ELF-1 (cell line): ENCODE results near the gene TINAGL1.

ENCODE experiments used
- DNase-seq: peaks from one replicate; pipeline ENCODE4 v3.0.0-alpha.2; 2016; ENCODE audit warnings: low read depth, low spot score

The TINAGL1 gene

GRCh38 chr1:31626223-31627207 lies 50.2 kb downstream of the TINAGL1 start:
- peak; percentile 76 for DNase-seq

- no peak for DNase-seq
Observed at GRCh38 chr1:31627301-31627929, 51.1 kb downstream of the TINAGL1 start.

GRCh38 chr1:31627930-31628559 lies 51.7 kb downstream of the TINAGL1 start:
- DNase-seq: no peak

GRCh38 chr1:31628931-31629556 lies 52.7 kb downstream of the TINAGL1 start:
- peak; percentile 55 for DNase-seq

DNA sequence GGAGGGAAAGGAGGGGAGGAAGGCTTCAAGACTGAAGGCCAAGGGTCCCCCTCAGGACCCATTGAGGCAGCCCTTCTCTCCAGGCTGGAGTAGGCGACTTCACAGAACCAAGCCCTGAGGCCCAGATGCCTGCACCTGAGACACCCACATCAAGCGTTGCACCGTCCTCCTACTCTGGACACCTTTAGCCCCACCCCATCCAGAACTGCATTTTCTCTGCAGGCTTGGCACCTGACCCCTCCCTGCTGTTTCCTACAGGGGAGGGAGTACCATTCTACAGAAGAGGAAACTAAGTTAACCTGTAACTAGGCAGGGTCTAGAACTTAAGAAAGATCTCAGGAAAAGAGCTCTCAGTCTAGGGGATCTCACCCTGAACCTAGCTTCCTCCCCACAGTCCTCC lies 56.3 kb downstream of the TINAGL1 start:
- no peak for DNase-seq

GRCh38 chr1:31633117-31633516 lies 56.8 kb downstream of the TINAGL1 start:
- peak; percentile 64 for DNase-seq
